ENCODE measurements around the gene AMER2. TPM values are rescaled to one million over a fixed set of nuclear protein-coding genes. Genes with fewer than 3 reads are reported as not detected.

Gene AMER2
- total and polyA plus RNA-seq, 2 donors (not counting 1 experiment from before 2014, with no cell fraction given) = not detected

DNA sequence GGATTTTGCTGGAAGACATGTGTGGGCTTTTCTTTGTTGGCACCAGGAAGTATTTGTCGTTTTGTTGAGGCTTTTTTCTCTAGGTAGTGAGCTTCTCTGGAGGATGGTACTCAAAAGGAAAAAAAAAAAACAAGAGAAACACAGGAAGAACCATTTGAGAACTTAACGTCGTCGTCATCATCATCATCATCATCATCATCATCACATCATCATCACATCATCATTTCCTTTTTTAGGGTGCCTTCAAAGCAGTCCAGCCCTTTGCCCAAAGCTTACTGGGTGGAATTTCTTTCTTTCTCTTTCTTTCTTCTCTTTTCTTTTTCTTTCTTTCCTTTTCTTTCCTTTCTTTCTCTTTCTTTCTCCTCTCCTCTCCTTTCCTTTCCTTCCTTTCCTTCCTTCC, 2.2 kb upstream of the AMER2 start:
- peaks cover 80% of the 10 kb centered on the region for H3K27me3 Mint-ChIP-seq
- peaks cover 0 to 15% (median 0%) of the 10 kb centered on the region in 3 donors for H3K9me3 ChIP-seq (ENCODE audit: control extremely low read depth in 1 of 3, control insufficient read depth in 2 of 3, insufficient read depth in 1 of 3, low read length in 2 of 3)
- no peaks in the 10 kb centered on the region for H3K79me2 ChIP-seq (ENCODE audit: control insufficient read depth, insufficient read depth, low read length)
- TF ChIP-seq, protein P1, sequence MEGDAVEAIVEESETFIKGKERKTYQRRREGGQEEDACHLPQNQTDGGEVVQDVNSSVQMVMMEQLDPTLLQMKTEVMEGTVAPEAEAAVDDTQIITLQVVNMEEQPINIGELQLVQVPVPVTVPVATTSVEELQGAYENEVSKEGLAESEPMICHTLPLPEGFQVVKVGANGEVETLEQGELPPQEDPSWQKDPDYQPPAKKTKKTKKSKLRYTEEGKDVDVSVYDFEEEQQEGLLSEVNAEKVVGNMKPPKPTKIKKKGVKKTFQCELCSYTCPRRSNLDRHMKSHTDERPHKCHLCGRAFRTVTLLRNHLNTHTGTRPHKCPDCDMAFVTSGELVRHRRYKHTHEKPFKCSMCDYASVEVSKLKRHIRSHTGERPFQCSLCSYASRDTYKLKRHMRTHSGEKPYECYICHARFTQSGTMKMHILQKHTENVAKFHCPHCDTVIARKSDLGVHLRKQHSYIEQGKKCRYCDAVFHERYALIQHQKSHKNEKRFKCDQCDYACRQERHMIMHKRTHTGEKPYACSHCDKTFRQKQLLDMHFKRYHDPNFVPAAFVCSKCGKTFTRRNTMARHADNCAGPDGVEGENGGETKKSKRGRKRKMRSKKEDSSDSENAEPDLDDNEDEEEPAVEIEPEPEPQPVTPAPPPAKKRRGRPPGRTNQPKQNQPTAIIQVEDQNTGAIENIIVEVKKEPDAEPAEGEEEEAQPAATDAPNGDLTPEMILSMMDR (IDR thresholded peaks at IDR 0.05) = no peak
- no peak for TF ChIP-seq EZH2 (IDR thresholded peaks at IDR 0.05; ENCODE audit: borderline replicate concordance, insufficient read depth, low read depth, low read length, poor library complexity, severe bottlenecking)
- no peak overlapping the region for H3K9ac ChIP-seq (ENCODE audit: low read length)
- no peak overlapping the region for H3K4me3 Mint-ChIP-seq
- ChIA-PET CTCF (no interaction called here), POLR2A (no interaction called here)
- H3K4me1 ChIP-seq (ENCODE audit: control insufficient read depth in 2 of 2, insufficient read depth in 2 of 2, low read length in 2 of 2) = peaks cover 7 to 13% of the 10 kb centered on the region in 2 donors
- no peak for ATAC-seq (ENCODE audit: low read depth)
- no peak overlapping the region for H3K4me3 ChIP-seq (ENCODE audit: control extremely low read depth in 1 of 5, extremely low read depth in 1 of 5, insufficient read depth in 1 of 5, low read depth in 2 of 5, low read length in 4 of 5)
- H3K4me1 Mint-ChIP-seq = peaks cover 17% of the 10 kb centered on the region
- WGBS (ENCODE audit: insufficient coverage) = 82% methylated on average over 3 of the region's 4 CpGs
- no peak for DNase-seq
- peaks cover 6% of the 10 kb centered on the region for H3K9me3 Mint-ChIP-seq (ENCODE audit: insufficient read depth)
- no peak overlapping the region for H2AFZ ChIP-seq (ENCODE audit: insufficient read depth, low read depth, low read length, poor library complexity, severe bottlenecking)
- no peak overlapping the region for H3K27ac ChIP-seq (ENCODE audit: low read length in 2 of 2)
- H3K4me2 ChIP-seq (replicated peaks; ENCODE audit: low read depth, low read length, poor library complexity, severe bottlenecking) = no peak overlapping the region
- H4K20me1 ChIP-seq (ENCODE audit: control insufficient read depth, insufficient read depth, low read length, poor library complexity, severe bottlenecking) = no peaks in the 10 kb centered on the region
- intact Hi-C loops (cut with micrococcal nuclease) = no loop called here
- no peaks in the 10 kb centered on the region for H3K36me3 ChIP-seq (replicated peaks in 1 of 2; ENCODE audit: control extremely low read depth in 1 of 2, control insufficient read depth in 1 of 2, extremely low read depth in 1 of 2, insufficient read depth in 2 of 2, low read length in 1 of 2)
- H3K27me3 ChIP-seq (replicated peaks in 1 of 4; ENCODE audit: control extremely low read depth in 1 of 4, control insufficient read depth in 3 of 4, insufficient read depth in 4 of 4, low read length in 3 of 4) = peaks cover 0 to 46% (median 23%) of the 10 kb centered on the region in 4 experiments
- peak overlapping the region; percentile 11 for H3K27ac Mint-ChIP-seq

DNA sequence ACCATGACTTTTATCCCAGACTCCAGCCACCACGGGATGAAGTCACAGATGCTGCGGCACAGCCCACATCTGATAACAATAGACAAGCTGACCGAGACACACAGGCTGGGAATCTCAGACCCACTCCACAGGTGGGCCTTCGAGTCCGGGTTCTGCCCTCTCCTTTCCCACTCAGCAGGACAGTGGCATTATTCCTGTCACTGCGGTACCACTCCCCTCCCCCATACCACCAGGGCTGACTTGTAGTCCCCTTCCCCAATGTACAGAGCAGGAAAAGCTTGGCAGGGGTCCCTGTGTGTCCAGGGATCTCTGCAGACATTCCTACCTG, 179 bp upstream of the AMER2 start:
- no peak overlapping the region for H3K27ac Mint-ChIP-seq
- peaks cover 0 to 48% (median 22%) of the 10 kb centered on the region in 4 experiments for H3K27me3 ChIP-seq (replicated peaks in 1 of 4; ENCODE audit: control extremely low read depth in 1 of 4, control insufficient read depth in 3 of 4, insufficient read depth in 4 of 4, low read length in 3 of 4)
- no peak overlapping the region for H3K4me2 ChIP-seq (replicated peaks; ENCODE audit: low read depth, low read length, poor library complexity, severe bottlenecking)
- peaks cover 72% of the 10 kb centered on the region for H3K27me3 Mint-ChIP-seq
- no peaks in the 10 kb centered on the region for H3K79me2 ChIP-seq (ENCODE audit: control insufficient read depth, insufficient read depth, low read length)
- peaks cover 7 to 13% of the 10 kb centered on the region in 2 donors for H3K4me1 ChIP-seq (ENCODE audit: control insufficient read depth in 2 of 2, insufficient read depth in 2 of 2, low read length in 2 of 2)
- WGBS (ENCODE audit: insufficient coverage) = 60% methylated on average over 6 of the region's 6 CpGs
- TF ChIP-seq, protein P1 (IDR thresholded peaks at IDR 0.05) = no peak
- no peak for TF ChIP-seq EZH2 (IDR thresholded peaks at IDR 0.05; ENCODE audit: borderline replicate concordance, insufficient read depth, low read depth, low read length, poor library complexity, severe bottlenecking)
- H3K4me3 ChIP-seq (ENCODE audit: control extremely low read depth in 1 of 5, extremely low read depth in 1 of 5, insufficient read depth in 1 of 5, low read depth in 2 of 5, low read length in 4 of 5) = no peak overlapping the region
- ChIA-PET CTCF (no interaction called here), POLR2A (no interaction called here)
- DNase-seq (no peak), ATAC-seq (ENCODE audit: low read depth) (no peak)
- H3K9me3 Mint-ChIP-seq (ENCODE audit: insufficient read depth) = no peaks in the 10 kb centered on the region
- H3K4me3 Mint-ChIP-seq = peak overlapping the region; percentile 78
- H3K9ac ChIP-seq (ENCODE audit: low read length) = no peak overlapping the region
- no peak overlapping the region for H2AFZ ChIP-seq (ENCODE audit: insufficient read depth, low read depth, low read length, poor library complexity, severe bottlenecking)
- H3K9me3 ChIP-seq (ENCODE audit: control extremely low read depth in 1 of 3, control insufficient read depth in 2 of 3, insufficient read depth in 1 of 3, low read length in 2 of 3) = peaks cover 0 to 7% (median 0%) of the 10 kb centered on the region in 3 donors
- no peaks in the 10 kb centered on the region for H4K20me1 ChIP-seq (ENCODE audit: control insufficient read depth, insufficient read depth, low read length, poor library complexity, severe bottlenecking)
- peaks cover 11% of the 10 kb centered on the region for H3K4me1 Mint-ChIP-seq
- H3K36me3 ChIP-seq (replicated peaks in 1 of 2; ENCODE audit: control extremely low read depth in 1 of 2, control insufficient read depth in 1 of 2, extremely low read depth in 1 of 2, insufficient read depth in 2 of 2, low read length in 1 of 2) = no peaks in the 10 kb centered on the region
- intact Hi-C loops (cut with micrococcal nuclease) = no loop called here
- H3K27ac ChIP-seq (ENCODE audit: low read length in 2 of 2) = no peak overlapping the region

All from B cell (primary cell).